GM12872 (cell line): Measurements from ENCODE around the gene AOPEP.

Source experiments
- TF ChIP-seq, protein P1 (sequence below): IDR thresholded peaks from 3 replicates; pipeline ENCODE4 v1.5.1; 2011; ENCODE audit warnings: low read depth, mild to moderate bottlenecking, low read length, moderate library complexity; ENCODE audit not compliant: insufficient read depth

The AOPEP gene

DNA sequence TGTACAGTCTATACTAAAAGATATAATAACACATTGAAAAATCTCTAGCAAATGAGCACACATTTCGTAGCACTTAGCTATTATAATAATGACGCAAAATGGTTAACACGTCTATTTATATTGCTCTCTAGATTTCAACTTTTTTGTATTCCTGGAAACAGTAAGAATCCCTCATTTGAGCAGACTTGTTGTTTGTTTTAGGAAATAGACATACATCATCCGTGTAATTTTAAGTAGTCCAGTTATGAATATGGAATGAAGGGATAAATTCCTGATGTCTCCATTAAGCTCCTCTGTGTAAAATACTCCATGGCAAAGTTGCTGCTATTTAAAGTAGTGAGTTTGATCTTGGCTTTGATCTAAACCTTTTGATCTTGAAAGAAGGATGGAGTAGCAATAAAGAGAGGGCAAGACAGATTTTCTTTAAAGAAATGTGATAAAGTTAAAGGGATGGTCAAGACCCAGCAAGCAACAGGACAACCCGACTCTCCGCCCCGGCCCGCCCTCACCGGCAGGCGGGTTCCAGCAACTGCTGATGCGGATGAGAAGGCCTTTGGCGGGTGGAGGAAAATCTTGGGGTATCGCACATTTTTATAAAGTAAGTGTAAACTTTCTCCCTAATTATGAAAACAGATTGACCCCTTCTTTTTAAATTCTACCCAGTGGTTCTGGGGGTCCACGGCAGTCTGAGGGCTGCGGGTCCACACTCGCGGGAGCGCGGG is 277.4 kb downstream of the AOPEP start:
- TF ChIP-seq, protein P1, sequence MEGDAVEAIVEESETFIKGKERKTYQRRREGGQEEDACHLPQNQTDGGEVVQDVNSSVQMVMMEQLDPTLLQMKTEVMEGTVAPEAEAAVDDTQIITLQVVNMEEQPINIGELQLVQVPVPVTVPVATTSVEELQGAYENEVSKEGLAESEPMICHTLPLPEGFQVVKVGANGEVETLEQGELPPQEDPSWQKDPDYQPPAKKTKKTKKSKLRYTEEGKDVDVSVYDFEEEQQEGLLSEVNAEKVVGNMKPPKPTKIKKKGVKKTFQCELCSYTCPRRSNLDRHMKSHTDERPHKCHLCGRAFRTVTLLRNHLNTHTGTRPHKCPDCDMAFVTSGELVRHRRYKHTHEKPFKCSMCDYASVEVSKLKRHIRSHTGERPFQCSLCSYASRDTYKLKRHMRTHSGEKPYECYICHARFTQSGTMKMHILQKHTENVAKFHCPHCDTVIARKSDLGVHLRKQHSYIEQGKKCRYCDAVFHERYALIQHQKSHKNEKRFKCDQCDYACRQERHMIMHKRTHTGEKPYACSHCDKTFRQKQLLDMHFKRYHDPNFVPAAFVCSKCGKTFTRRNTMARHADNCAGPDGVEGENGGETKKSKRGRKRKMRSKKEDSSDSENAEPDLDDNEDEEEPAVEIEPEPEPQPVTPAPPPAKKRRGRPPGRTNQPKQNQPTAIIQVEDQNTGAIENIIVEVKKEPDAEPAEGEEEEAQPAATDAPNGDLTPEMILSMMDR, result no peak

DNA sequence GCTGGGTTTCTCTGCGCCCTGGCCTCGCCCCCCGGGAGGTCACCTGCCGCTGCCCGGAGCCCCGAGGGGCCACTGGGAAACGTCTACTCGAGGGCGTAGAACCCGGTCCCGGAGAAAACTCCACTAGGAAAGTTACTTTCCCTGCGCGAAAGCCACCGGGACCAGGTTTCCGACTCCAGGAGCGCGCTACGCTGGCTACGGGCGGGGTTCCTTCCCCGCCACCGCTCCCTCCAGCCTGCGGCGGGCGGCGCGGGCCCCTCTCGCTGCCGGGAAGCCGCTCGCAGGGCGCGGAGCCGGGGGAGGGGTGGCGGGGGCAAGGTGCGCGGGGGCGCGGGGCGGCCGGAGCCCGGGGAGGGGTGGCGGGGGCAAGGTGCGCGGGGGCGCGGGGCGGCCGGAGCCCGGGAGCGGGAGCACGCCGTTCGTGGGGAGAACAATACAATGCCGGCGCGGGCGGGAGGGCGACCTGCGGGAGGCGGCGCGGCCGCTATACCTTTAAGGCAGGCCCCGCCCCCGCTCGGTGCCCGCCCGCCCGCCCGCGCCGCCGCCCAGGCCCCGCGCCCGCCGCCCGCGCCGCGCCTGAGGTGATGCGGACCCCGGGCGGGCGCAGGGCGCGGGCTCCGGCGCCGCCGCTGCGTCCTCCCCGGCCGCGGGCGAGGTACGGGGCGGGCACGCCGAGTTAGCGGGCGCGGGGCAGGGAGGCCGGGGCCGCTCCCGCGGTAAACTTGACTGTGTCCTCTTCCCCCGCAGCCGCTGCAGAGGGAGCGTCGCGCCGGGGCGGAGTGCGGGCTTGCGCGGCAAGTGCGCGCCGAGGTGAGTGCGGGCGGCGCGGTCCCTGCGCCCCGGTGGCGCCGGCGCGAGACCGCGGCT is 278.1 kb downstream of the AOPEP start:
- TF ChIP-seq, protein P1, result no peak

DNA sequence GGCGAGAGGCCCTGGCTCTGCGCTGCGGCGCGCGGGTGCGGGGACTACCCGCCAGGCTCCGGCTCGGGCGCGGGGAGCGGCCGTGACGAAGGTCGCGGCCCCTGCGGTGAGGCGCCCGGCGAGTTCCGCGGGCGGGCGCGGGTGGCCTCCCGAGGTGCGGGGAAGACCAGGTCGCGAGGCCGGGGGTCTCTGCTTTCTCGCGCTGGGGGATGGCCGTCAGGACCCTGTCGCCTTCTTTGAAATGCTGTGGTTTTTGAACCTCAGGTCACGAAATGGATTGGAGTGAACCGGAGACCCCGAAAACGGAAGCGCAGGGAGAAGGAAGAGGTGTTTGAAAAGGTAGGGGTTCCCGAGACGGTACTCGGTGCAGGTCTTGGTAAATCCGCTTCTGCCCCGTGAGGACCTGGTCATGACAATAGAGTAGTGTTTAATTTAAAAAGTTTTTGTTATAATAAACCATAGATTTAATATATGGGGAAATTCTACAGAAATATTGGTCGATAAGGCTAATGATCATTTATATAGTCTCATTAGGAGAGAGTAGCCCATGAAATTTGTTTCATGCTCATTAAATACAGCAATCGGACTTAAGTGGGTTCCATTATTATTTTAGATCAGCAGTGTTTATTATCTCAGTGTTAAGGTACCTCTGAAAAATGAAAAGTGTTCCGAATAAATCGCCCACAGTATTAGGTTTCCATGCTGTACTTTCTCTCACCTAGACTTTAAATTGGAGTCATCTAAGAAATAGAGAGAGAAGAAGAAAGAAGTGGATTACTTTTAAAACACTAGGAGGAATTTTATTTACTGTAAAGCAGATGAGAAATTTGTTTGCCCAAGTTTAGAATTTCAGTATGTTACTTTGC is 279.0 kb downstream of the AOPEP start:
- TF ChIP-seq, protein P1, result no peak

DNA sequence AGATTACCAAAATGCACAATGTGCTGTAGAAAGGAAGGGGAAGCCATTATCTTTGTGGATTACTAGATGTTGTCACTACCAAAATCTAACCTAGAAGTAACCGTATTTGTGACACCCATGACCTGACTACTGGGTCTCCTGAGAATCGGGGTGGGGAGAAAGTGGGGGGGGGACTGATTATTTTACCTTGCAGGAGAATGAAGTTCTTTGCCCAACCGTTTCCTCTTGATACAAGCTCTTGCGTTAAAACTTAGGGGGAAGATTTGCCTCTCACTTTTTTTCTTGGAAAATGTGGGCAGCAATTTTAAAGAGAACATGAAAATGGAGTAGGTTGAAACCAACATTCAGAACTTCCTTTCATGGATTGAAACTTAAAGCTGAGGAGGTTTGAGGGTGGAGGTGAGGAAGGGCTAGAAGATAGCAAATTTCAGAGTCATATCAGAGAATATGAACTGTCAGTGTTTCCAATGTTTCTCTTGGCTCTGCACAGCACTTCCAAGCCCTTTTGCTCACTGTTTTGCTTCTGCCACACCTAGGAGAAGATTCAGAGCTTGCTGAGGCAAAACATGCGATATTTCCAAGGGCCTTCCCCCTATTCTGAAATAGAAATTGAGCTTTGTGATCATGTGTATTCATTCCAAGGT is 280.8 kb downstream of the AOPEP start:
- TF ChIP-seq, protein P1, result no peak

DNA sequence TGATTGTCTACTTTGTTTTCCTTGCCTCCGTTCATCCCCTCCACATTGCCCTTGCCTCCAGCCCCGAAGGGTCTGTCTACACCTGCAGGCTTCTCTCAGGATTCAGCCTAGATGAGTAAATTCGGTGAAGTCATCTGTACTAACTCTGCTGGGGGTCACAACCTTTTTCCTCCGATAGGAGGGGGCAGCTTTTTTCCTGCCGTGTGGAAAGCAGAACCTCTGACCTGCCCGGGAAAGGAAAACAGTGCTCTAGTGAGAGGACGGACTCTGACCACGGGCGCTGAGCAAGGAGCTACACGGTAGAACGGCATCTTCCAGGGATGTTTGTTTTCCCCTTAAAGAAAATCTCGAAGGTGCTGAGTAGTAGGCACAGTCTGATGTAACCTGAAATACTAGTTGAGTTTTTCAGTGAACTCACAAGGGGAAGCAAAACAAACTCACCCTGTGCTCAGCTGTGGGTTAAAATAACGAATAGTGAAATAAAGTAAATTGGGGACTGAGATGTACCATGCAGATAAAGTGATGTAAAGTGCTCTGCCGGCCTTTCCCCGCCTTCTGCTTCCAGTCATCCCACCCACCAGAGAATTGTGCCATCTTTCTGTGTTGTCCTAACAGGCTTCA is 281.8 kb downstream of the AOPEP start:
- TF ChIP-seq, protein P1, result no peak

DNA sequence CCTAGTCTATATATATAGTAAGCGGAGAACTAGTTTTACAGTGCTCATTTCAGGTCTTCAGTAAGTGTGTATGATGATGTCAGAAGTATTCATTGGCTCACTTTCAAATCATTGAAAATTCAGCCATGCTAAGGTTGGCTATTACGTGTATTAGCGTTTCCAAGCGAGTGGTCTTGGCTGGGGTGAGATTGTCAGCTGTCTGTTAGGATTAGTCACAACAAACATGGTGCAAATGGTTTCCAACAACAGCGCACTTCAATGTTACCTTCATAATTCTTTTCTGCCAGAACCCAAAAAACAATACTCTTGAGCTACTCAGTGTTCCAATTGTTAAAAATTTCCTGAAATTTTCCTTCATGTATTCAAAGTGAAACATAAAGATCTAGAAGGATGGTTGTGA is 283.0 kb downstream of the AOPEP start:
- TF ChIP-seq, protein P1, result no peak
